Caco-2 (cell line): ENCODE measurements around the gene DAB1. TPM values are rescaled to one million over a fixed set of nuclear protein-coding genes. Genes with fewer than 3 reads are reported as not detected.
A peak's percentile ranks its signal among the peaks of the same experiment; 100 is the strongest.

Experiments
- BruUV-seq: library from RNA; stranded (reverse); fragments of 400-500 nt; replicated peaks from 2 replicates; lab custom pipeline; 2021; lab: Mats Ljungman, UMichigan
- CTCF ChIA-PET: fragments of 300-600 bp; sonication (Branson Sonifier 250); formaldehyde crosslinking; loops from one replicate; lab custom pipeline; 2022; ENCODE audit warnings: antibody characterized with exemption; lab: Charles Lee
- POLR2A ChIA-PET: fragments of 300-600 bp; sonication (Branson Sonifier 250); formaldehyde crosslinking; loops from one replicate; lab custom pipeline; 2022; ENCODE audit warnings: antibody characterized with exemption; lab: Charles Lee
- DNase-seq, 2 experiments: peaks; one replicate each; pipeline versions ENCODE4 v3.0.0 to v3.0.0-alpha.2; 2020 to 2022
- H3K27me3 ChIP-seq: replicated peaks from 2 replicates; pipeline ENCODE4 v1.6.0; 2011; ENCODE audit warnings: low read length; ENCODE audit not compliant: control insufficient read depth, insufficient read depth
- H3K36me3 ChIP-seq: 2 replicates; pipeline ENCODE4 v1.5.1; 2011; ENCODE audit warnings: low read length; ENCODE audit not compliant: control insufficient read depth, insufficient read depth
- H3K4me1 ChIP-seq: fragments of 250-450 bp; sonication (Bioruptor Pico); 2 replicates; pipeline ENCODE4 v1.5.1; 2020; ENCODE audit warnings: mild to moderate bottlenecking
- H3K4me3 ChIP-seq: 2 replicates; pipeline ENCODE4 v1.5.1; 2011; ENCODE audit warnings: low read depth, mild to moderate bottlenecking, control low read depth, low read length
- H3K9me3 ChIP-seq: fragments of 250-450 bp; sonication (Bioruptor Pico); 2 replicates; pipeline ENCODE4 v1.5.1; 2020; ENCODE audit warnings: mild to moderate bottlenecking, moderate library complexity
- H3K27ac Mint-ChIP-seq: one replicate; pipeline ENCODE4 v1.8.0; 2022; ENCODE audit warnings: mixed read lengths; ENCODE audit not compliant: unreplicated experiment
- H3K27me3 Mint-ChIP-seq: one replicate; pipeline ENCODE4 v1.8.0; 2022; ENCODE audit warnings: mixed read lengths; ENCODE audit not compliant: insufficient read depth, unreplicated experiment
- H3K36me3 Mint-ChIP-seq: one replicate; pipeline ENCODE4 v1.8.0; 2022; ENCODE audit warnings: mild to moderate bottlenecking, mixed read lengths; ENCODE audit not compliant: insufficient read depth, unreplicated experiment
- H3K4me1 Mint-ChIP-seq: one replicate; pipeline ENCODE4 v1.8.0; 2022; ENCODE audit warnings: low read depth, mixed read lengths; ENCODE audit not compliant: unreplicated experiment
- H3K4me3 Mint-ChIP-seq: one replicate; pipeline ENCODE4 v1.8.0; 2022; ENCODE audit warnings: mild to moderate bottlenecking, moderate library complexity, mixed read lengths; ENCODE audit not compliant: unreplicated experiment
- H3K9me3 Mint-ChIP-seq: one replicate; pipeline ENCODE4 v1.8.0; 2022; ENCODE audit warnings: mixed read lengths; ENCODE audit not compliant: unreplicated experiment
- CTCF ChIP-seq, 2 experiments: fragments of 200-600 bp in 1 of 2; IDR thresholded peaks; 1 replicate in 1 of 2; 2 replicates in 1 of 2; pipeline versions ENCODE4 v1.5.1 to v1.8.0; 2011 to 2022; ENCODE audit warnings: antibody characterized with exemption in 1 of 2, control low read depth in 1 of 2, inconsistent platforms in 1 of 2, low read depth in 1 of 2, low read length in 1 of 2, mild to moderate bottlenecking in 1 of 2, moderate library complexity in 1 of 2; ENCODE audit not compliant: insufficient read depth in 1 of 2, severe bottlenecking in 1 of 2, unreplicated experiment in 1 of 2
- intact Hi-C: fragments of 100-400 bp; cut with micrococcal nuclease; formaldehyde crosslinking; loops from one replicate; pipeline ENCODE4 v1.10.0; 2022; ENCODE audit not compliant: unreplicated experiment
- total RNA-seq: library from RNA; stranded (reverse); gene quantifications from 2 replicates; pipeline ENCODE4 v1.2.3, GENCODE V29; 2022

The DAB1 gene
- total RNA-seq, 1 experiment from 2014 or later, result 0.32 TPM

GRCh38 chr1:57063406-57064125 is 360.3 kb downstream of the DAB1 start:
- Mint-ChIP-seq H3K4me3 (no peak overlapping the region), H3K27ac (no peak overlapping the region), H3K4me1 (peaks cover 15% of the 10 kb centered on the region), H3K36me3 (no peaks in the 10 kb centered on the region), H3K9me3 (no peaks in the 10 kb centered on the region), H3K27me3 (no peaks in the 10 kb centered on the region)
- Histone ChIP-seq H3K4me1 (peaks cover 29% of the 10 kb centered on the region), H3K9me3 (0 out of 2 replicates have a peak, but pooled peaks cover 3% of the 10 kb centered on the region), H3K27me3 (no peaks in the 10 kb centered on the region), H3K4me3 (no peak overlapping the region), H3K36me3 (no peaks in the 10 kb centered on the region)
- ChIA-PET POLR2A (no interaction called here), CTCF (interaction anchor here (0.7 kb wide), 1 partner anchor 231 kb away, joined by 3 read pairs; no protein-coding TSS in a partner anchor)
- TF ChIP-seq CTCF (IDR thresholded peaks at IDR 0.05; ENCODE audit: insufficient read depth in 1 of 2, low read depth in 1 of 2, low read length in 1 of 2, severe bottlenecking in 1 of 2, unreplicated experiment in 1 of 2), result no peak
- no TSS peak for BruUV-seq
- no peak for DNase-seq
- intact Hi-C loops, result no loop called here

- H3K4me3 ChIP-seq, result no peak overlapping the region
- BruUV-seq, result no TSS peak
- H3K36me3 ChIP-seq, result no peaks in the 10 kb centered on the region
- no peaks in the 10 kb centered on the region for H3K36me3 Mint-ChIP-seq
- no peaks in the 10 kb centered on the region for H3K27me3 Mint-ChIP-seq
- H3K9me3 Mint-ChIP-seq, result no peaks in the 10 kb centered on the region
- peaks cover 15% of the 10 kb centered on the region for H3K4me1 Mint-ChIP-seq
- ChIA-PET CTCF (interaction anchor here (0.7 to 1.0 kb wide), 3 partner anchors 76 to 230 kb away, joined by 4 to 12 read pairs (median 4); no protein-coding TSS in a partner anchor), POLR2A (interaction anchor here (1.0 kb wide), 1 partner anchor 75 kb away, joined by 3 read pairs; no protein-coding TSS in a partner anchor)
- intact Hi-C loops, result loop anchor here (1.0 kb wide), 1 partner anchor 229 kb away; no protein-coding TSS in a partner anchor
- no peak for TF ChIP-seq CTCF (IDR thresholded peaks at IDR 0.05; ENCODE audit: insufficient read depth in 1 of 2, low read depth in 1 of 2, low read length in 1 of 2, severe bottlenecking in 1 of 2, unreplicated experiment in 1 of 2)
- DNase-seq, result peak; percentile 34 to 46
- H3K9me3 ChIP-seq, result 0 out of 2 replicates have a peak, but pooled peaks cover 3% of the 10 kb centered on the region
- H3K27ac Mint-ChIP-seq, result no peak overlapping the region
- peaks cover 15% of the 10 kb centered on the region for H3K4me1 ChIP-seq
- H3K27me3 ChIP-seq, result no peaks in the 10 kb centered on the region
- H3K4me3 Mint-ChIP-seq, result no peak overlapping the region
These were observed 362.5 kb downstream of the DAB1 start for GRCh38 chr1:57061369-57061768.

GRCh38 chr1:57060451-57060850 is 363.4 kb downstream of the DAB1 start:
- Mint-ChIP-seq H3K36me3 (no peaks in the 10 kb centered on the region), H3K9me3 (no peaks in the 10 kb centered on the region), H3K4me1 (peaks cover 15% of the 10 kb centered on the region), H3K27ac (peak overlapping the region; percentile 82), H3K27me3 (no peaks in the 10 kb centered on the region), H3K4me3 (no peak overlapping the region)
- intact Hi-C loops, result no loop called here
- BruUV-seq, result no TSS peak
- POLR2A ChIA-PET, result no interaction called here
- H3K27me3 ChIP-seq, result no peaks in the 10 kb centered on the region
- peaks cover 13% of the 10 kb centered on the region; the same call in 1 of the 2 replicates for H3K4me1 ChIP-seq
- TF ChIP-seq CTCF (IDR thresholded peaks at IDR 0.05; ENCODE audit: insufficient read depth in 1 of 2, low read depth in 1 of 2, low read length in 1 of 2, severe bottlenecking in 1 of 2, unreplicated experiment in 1 of 2), result no peak
- CTCF ChIA-PET, result interaction anchor here (0.5 to 1.0 kb wide), 2 partner anchors 75 to 192 kb away, joined by 3 to 4 read pairs; no protein-coding TSS in a partner anchor
- no peaks in the 10 kb centered on the region for H3K36me3 ChIP-seq
- DNase-seq, result peak; percentile 18 to 45
- H3K9me3 ChIP-seq, result no peaks in the 10 kb centered on the region
- H3K4me3 ChIP-seq, result no peak overlapping the region
